H1 (cell line): ENCODE data around the gene FANCE. TPM values are rescaled to one million over a fixed set of nuclear protein-coding genes. Genes with fewer than 3 reads are reported as not detected.
A peak's percentile ranks its signal among the peaks of the same experiment; 100 is the strongest.

Experiments
- CTCF ChIA-PET: fragments of 300-600 bp; sonication (Branson Sonifier 250); formaldehyde crosslinking; loops from one replicate; lab custom pipeline; 2021; ENCODE audit not compliant: partially characterized antibody; lab: Charles Lee
- POLR2A ChIA-PET: fragments of 300-600 bp; sonication (Branson Sonifier 250); formaldehyde crosslinking; loops from one replicate; lab custom pipeline; 2021; ENCODE audit warnings: inconsistent platforms; ENCODE audit not compliant: partially characterized antibody; lab: Charles Lee
- DNase-seq, 2 experiments: peaks; one replicate each; pipeline versions ENCODE4 v3.0.0 to v3.0.0-alpha.2; 2010 to 2022; ENCODE audit warnings: low spot score in 2 of 2, low read depth in 1 of 2, mixed read lengths in 1 of 2
- FAIRE-seq: peaks from 2 replicates; lab custom pipeline; 2011; peaks lifted over from hg19 to GRCh38; lab: Jason Lieb, UNC
- H2AFZ ChIP-seq: 2 replicates; pipeline ENCODE4 v1.8.1; 2012; ENCODE audit warnings: low read length, inconsistent platforms
- H2AK5ac ChIP-seq: 2 replicates; pipeline ENCODE4 v1.6.1; 2013; ENCODE audit warnings: low read depth, low read length
- H2BK120ac ChIP-seq: replicated peaks from 2 replicates; pipeline ENCODE3; 2013; ENCODE audit warnings: low read depth, low read length, inconsistent platforms
- H2BK12ac ChIP-seq: 2 replicates; pipeline ENCODE4 v1.6.1; 2013; ENCODE audit warnings: low read depth, low read length
- H2BK15ac ChIP-seq: 2 replicates; pipeline ENCODE4 v1.6.1; 2013; ENCODE audit warnings: low read length
- H2BK20ac ChIP-seq: 2 replicates; pipeline ENCODE4 v1.6.1; 2013; ENCODE audit warnings: low read length
- H2BK5ac ChIP-seq: 2 replicates; pipeline ENCODE4 v1.6.1; 2013; ENCODE audit warnings: low read depth, low read length
- H3K14ac ChIP-seq: 2 replicates; pipeline ENCODE4 v1.6.1; 2013; ENCODE audit warnings: inconsistent platforms; ENCODE audit not compliant: insufficient read length
- H3K18ac ChIP-seq: 2 replicates; pipeline ENCODE4 v1.6.1; 2013; ENCODE audit warnings: low read length; ENCODE audit errors: extremely low read depth
- H3K23ac ChIP-seq: 2 replicates; pipeline ENCODE4 v1.6.1; 2013; ENCODE audit warnings: inconsistent platforms; ENCODE audit not compliant: insufficient read length
- H3K23me2 ChIP-seq: 2 replicates; pipeline ENCODE4 v1.6.1; 2013; ENCODE audit warnings: low read depth, low read length
- H3K27ac ChIP-seq: 2 replicates; pipeline ENCODE4 v1.6.1; 2011; ENCODE audit warnings: low read depth, low read length, inconsistent platforms
- H3K27me3 ChIP-seq, 4 experiments: replicated peaks in 1 of 4; 1 replicate in 1 of 4; 2 replicates in 3 of 4; pipeline versions ENCODE4 v1.6.1 to v1.8.1; 2011 to 2013; ENCODE audit warnings: low read length in 3 of 4, mild to moderate bottlenecking in 3 of 4, inconsistent platforms in 2 of 4, mixed read lengths in 2 of 4, moderate library complexity in 1 of 4; ENCODE audit not compliant: control insufficient read depth in 3 of 4, insufficient read depth in 3 of 4; ENCODE audit errors: extremely low read depth in 1 of 4
- H3K36me3 ChIP-seq, 4 experiments: 2 replicates each; pipeline versions ENCODE4 v1.6.1 to v1.8.1; 2011 to 2013; ENCODE audit warnings: mild to moderate bottlenecking in 4 of 4, low read length in 3 of 4, moderate library complexity in 2 of 4, control low read depth in 1 of 4, inconsistent platforms in 1 of 4; ENCODE audit not compliant: insufficient read depth in 4 of 4, control insufficient read depth in 2 of 4
- H3K4ac ChIP-seq: replicated peaks from 2 replicates; pipeline ENCODE3; 2013; ENCODE audit warnings: low read length, low read depth, mixed read lengths, inconsistent platforms; ENCODE audit not compliant: insufficient read length
- H3K4me1 ChIP-seq, 4 experiments: replicated peaks in 1 of 4; 1 replicate in 1 of 4; 2 replicates in 3 of 4; pipeline versions ENCODE4 v1.6.1 to v1.8.1; 2011 to 2013; ENCODE audit warnings: low read length in 3 of 4, inconsistent platforms in 2 of 4, mixed read lengths in 1 of 4; ENCODE audit not compliant: insufficient read depth in 4 of 4, control insufficient read depth in 3 of 4
- H3K4me2 ChIP-seq, 2 experiments: 2 replicates each; pipeline versions ENCODE4 v1.6.1 to v1.8.1; 2011 to 2013; ENCODE audit warnings: low read depth in 2 of 2, low read length in 2 of 2, control low read depth in 1 of 2, inconsistent platforms in 1 of 2, mild to moderate bottlenecking in 1 of 2; ENCODE audit not compliant: insufficient read depth in 1 of 2
- H3K4me3 ChIP-seq, 4 experiments: fragments of 200-600, 300-600 bp in 1 of 4; sonication (generic), shearing (Covaris generic), sonication (Bioruptor Twin) in 1 of 4; 2 replicates each; pipeline versions ENCODE4 v1.5.1 to v1.8.1; 2011 to 2016; ENCODE audit warnings: low read length in 4 of 4, low read depth in 3 of 4, control low read depth in 2 of 4, inconsistent platforms in 2 of 4, mild to moderate bottlenecking in 2 of 4, mixed read lengths in 1 of 4, moderate library complexity in 1 of 4; ENCODE audit not compliant: insufficient read depth in 2 of 4; ENCODE audit errors: extremely low read depth in 1 of 4
- H3K56ac ChIP-seq: replicated peaks from 2 replicates; pipeline ENCODE3; 2013; ENCODE audit warnings: low read depth, mild to moderate bottlenecking, mixed read lengths, low read length, inconsistent platforms; ENCODE audit not compliant: insufficient read length
- H3K79me1 ChIP-seq: 2 replicates; pipeline ENCODE4 v1.6.1; 2013; ENCODE audit warnings: low read depth, low read length, control low read depth
- H3K79me2 ChIP-seq, 2 experiments: 2 replicates each; pipeline versions ENCODE4 v1.6.1 to v1.8.1; 2012 to 2013; ENCODE audit warnings: low read length in 2 of 2, mild to moderate bottlenecking in 2 of 2, inconsistent platforms in 1 of 2; ENCODE audit not compliant: insufficient read depth in 2 of 2, control insufficient read depth in 1 of 2
- H3K9ac ChIP-seq, 4 experiments: replicated peaks in 1 of 4; 1 replicate in 1 of 4; 2 replicates in 3 of 4; pipeline versions ENCODE4 v1.6.1 to v1.8.1; 2011 to 2013; ENCODE audit warnings: low read depth in 3 of 4, low read length in 3 of 4, control low read depth in 2 of 4, mild to moderate bottlenecking in 2 of 4, moderate library complexity in 2 of 4, inconsistent platforms in 1 of 4; ENCODE audit errors: extremely low read depth in 1 of 4
- H3K9me3 ChIP-seq, 2 experiments: 2 replicates each; pipeline versions ENCODE4 v1.6.1 to v1.8.1; 2012 to 2013; ENCODE audit warnings: mild to moderate bottlenecking in 2 of 2, moderate library complexity in 2 of 2, control low read depth in 1 of 2, inconsistent platforms in 1 of 2, low read depth in 1 of 2, low read length in 1 of 2, mixed read lengths in 1 of 2; ENCODE audit not compliant: insufficient read depth in 2 of 2
- H4K20me1 ChIP-seq, 2 experiments: replicated peaks in 1 of 2; 2 replicates each; pipeline versions ENCODE3 to v1.8.1; 2011 to 2013; ENCODE audit warnings: inconsistent platforms in 2 of 2, low read length in 2 of 2, mild to moderate bottlenecking in 1 of 2; ENCODE audit not compliant: insufficient read depth in 2 of 2, control insufficient read depth in 1 of 2
- H4K5ac ChIP-seq: 2 replicates; pipeline ENCODE4 v1.6.1; 2013; ENCODE audit warnings: low read length, low read depth, mixed read lengths, inconsistent platforms; ENCODE audit not compliant: insufficient read length
- H4K8ac ChIP-seq: 2 replicates; pipeline ENCODE4 v1.8.0; 2013; ENCODE audit warnings: mild to moderate bottlenecking, moderate library complexity, low read length, inconsistent platforms; ENCODE audit not compliant: insufficient read depth; ENCODE audit errors: extremely low read depth
- H4K91ac ChIP-seq: replicated peaks from 2 replicates; pipeline ENCODE3; 2013; ENCODE audit warnings: low read length, mixed read lengths, inconsistent platforms; ENCODE audit not compliant: insufficient read length
- EZH2 ChIP-seq: fragments of 200-600 bp; sonication (generic); IDR thresholded peaks from 2 replicates; pipeline ENCODE4 v1.7.1; 2012; ENCODE audit warnings: low read depth, mild to moderate bottlenecking, moderate library complexity, low read length, inconsistent platforms; ENCODE audit not compliant: severe bottlenecking
- KDM4A ChIP-seq: IDR thresholded peaks from one replicate; pipeline ENCODE4 v1.7.1; 2012; ENCODE audit warnings: low read depth, mild to moderate bottlenecking, moderate library complexity, low read length, inconsistent platforms; ENCODE audit not compliant: severe bottlenecking
- YY1 ChIP-seq: IDR thresholded peaks from 2 replicates; pipeline ENCODE4 v1.6.1; 2011; ENCODE audit warnings: low read depth, mild to moderate bottlenecking, low read length
- WGBS, 2 experiments: shearing (Covaris generic) in 1 of 2; methylation state at CpG; one replicate each; pipeline versions ENCODE4 v1.1.6 to v1.1.7; 2013 to 2015; ENCODE audit warnings: low lambda C conversion rate in 2 of 2, mixed read lengths in 2 of 2, inconsistent platforms in 1 of 2, low coverage in 1 of 2, missing lambda C conversion rate in 1 of 2; ENCODE audit not compliant: insufficient replicate concordance in 2 of 2, insufficient coverage in 1 of 2, insufficient read length in 1 of 2; ENCODE audit errors: extremely low coverage in 1 of 2, missing lambda C conversion rate in 1 of 2; 5-methylcytosine and 5-hydroxymethylcytosine counted together
- polyA plus RNA-seq, 7 experiments: library from polyadenylated mRNA; depleted of rRNA in 3 of 7; stranded (reverse) in 5 of 7; unstranded in 2 of 7; fragments of >200 nt in 5 of 7; fragments of 200-250 nt in 2 of 7; gene quantifications; 1 replicate in 5 of 7; 2 replicates in 1 of 7; 4 replicates in 1 of 7; pipeline versions ENCODE4 v1.2.1 to v1.2.3, GENCODE V29; 2011 to 2013; ENCODE audit warnings: missing spikeins in 2 of 7, mixed read lengths in 2 of 7
- total RNA-seq: library from RNA; stranded (reverse); fragmentation: NEBNext Ultra II Directional; extraction: Animal tissue kit (Norgen Biotek cat#: 25700); gene quantifications from 2 replicates; pipeline ENCODE4 v1.2.1, GENCODE V29; 2021
- TF ChIP-seq, protein P1 (sequence below), 3 experiments: IDR thresholded peaks; 1 replicate in 2 of 3; 2 replicates in 1 of 3; pipeline versions ENCODE4 v1.5.1 to v1.6.1; 2011; ENCODE audit warnings: low read length in 3 of 3, mild to moderate bottlenecking in 3 of 3, inconsistent platforms in 2 of 3, low read depth in 1 of 3, moderate library complexity in 1 of 3; ENCODE audit not compliant: insufficient read depth in 1 of 3; ENCODE audit errors: control extremely low read depth in 1 of 3
- TF ChIP-seq, protein P2 (sequence below): IDR thresholded peaks from 2 replicates; pipeline ENCODE4 v1.6.1; 2011; ENCODE audit warnings: low read length, improper control_type of control experiment

FANCE gene
- total and polyA plus RNA-seq, 2 of the 8 experiments (the other 6 are each of a cell fraction or from before 2014, with no cell fraction given), result 16.1 to 17.0 TPM

DNA sequence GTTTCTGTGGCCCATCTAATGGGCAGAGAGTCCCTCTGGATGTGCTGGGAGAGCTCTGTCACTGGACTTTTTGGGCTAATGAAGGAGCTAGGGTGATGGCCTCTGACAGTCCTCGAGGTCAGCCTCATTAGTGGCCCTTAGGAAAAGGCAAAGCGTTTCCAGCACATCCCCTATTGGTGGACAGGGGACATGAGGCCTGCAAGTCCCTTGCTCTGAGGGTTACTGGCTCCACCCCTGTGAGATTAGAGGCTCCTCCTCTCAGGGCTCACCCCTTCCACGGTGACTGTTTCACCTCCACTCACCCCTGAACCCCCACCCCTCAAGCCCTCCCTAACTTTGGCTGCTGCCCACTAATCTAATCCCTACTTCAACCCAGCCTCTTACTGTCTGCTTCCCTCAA is 12.8 kb upstream of the FANCE start:
- H2BK15ac ChIP-seq, result no peak overlapping the region
- H3K79me2 ChIP-seq, result no peaks in the 10 kb centered on the region
- no peak overlapping the region for H2BK120ac ChIP-seq
- no peaks in the 10 kb centered on the region for H3K27me3 ChIP-seq
- H2BK12ac ChIP-seq, result no peak overlapping the region
- DNase-seq (no peak), FAIRE-seq (no peak)
- H2BK20ac ChIP-seq, result no peak overlapping the region
- H3K9ac ChIP-seq, result no peak overlapping the region
- no peak overlapping the region; the same call in 1 of the 2 replicates for H2AFZ ChIP-seq
- H3K14ac ChIP-seq, result no peak overlapping the region
- no peaks in the 10 kb centered on the region for H3K23me2 ChIP-seq
- H3K27ac ChIP-seq, result no peak overlapping the region
- no peak overlapping the region for H3K4me2 ChIP-seq
- no peaks in the 10 kb centered on the region for H3K36me3 ChIP-seq
- H4K20me1 ChIP-seq, result no peaks in the 10 kb centered on the region
- H2AK5ac ChIP-seq, result no peak overlapping the region
- no peaks in the 10 kb centered on the region for H3K9me3 ChIP-seq
- no peak overlapping the region for H3K18ac ChIP-seq
- H3K79me1 ChIP-seq, result no peaks in the 10 kb centered on the region
- no peak overlapping the region for H4K8ac ChIP-seq
- ChIA-PET CTCF (interaction anchor here (1.9 to 3.2 kb wide), 2 partner anchors 10 to 97 kb away, joined by 10 read pairs; partner anchors contain the start of gene PPARD), POLR2A (interaction anchor here (0.9 kb wide), 1 partner anchor 11 kb away, joined by 3 read pairs; no protein-coding TSS in a partner anchor)
- TF ChIP-seq, protein P1, sequence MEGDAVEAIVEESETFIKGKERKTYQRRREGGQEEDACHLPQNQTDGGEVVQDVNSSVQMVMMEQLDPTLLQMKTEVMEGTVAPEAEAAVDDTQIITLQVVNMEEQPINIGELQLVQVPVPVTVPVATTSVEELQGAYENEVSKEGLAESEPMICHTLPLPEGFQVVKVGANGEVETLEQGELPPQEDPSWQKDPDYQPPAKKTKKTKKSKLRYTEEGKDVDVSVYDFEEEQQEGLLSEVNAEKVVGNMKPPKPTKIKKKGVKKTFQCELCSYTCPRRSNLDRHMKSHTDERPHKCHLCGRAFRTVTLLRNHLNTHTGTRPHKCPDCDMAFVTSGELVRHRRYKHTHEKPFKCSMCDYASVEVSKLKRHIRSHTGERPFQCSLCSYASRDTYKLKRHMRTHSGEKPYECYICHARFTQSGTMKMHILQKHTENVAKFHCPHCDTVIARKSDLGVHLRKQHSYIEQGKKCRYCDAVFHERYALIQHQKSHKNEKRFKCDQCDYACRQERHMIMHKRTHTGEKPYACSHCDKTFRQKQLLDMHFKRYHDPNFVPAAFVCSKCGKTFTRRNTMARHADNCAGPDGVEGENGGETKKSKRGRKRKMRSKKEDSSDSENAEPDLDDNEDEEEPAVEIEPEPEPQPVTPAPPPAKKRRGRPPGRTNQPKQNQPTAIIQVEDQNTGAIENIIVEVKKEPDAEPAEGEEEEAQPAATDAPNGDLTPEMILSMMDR (IDR thresholded peaks at IDR 0.05; ENCODE audit: control extremely low read depth in 1 of 3, insufficient read depth in 1 of 3, low read depth in 1 of 3, low read length in 3 of 3), result peak in 1 of 3 experiments; percentile 18; a peak in 1 of 4 replicates
- TF ChIP-seq EZH2 (no peak), YY1 (no peak), KDM4A (no peak)
- TF ChIP-seq, protein P2, sequence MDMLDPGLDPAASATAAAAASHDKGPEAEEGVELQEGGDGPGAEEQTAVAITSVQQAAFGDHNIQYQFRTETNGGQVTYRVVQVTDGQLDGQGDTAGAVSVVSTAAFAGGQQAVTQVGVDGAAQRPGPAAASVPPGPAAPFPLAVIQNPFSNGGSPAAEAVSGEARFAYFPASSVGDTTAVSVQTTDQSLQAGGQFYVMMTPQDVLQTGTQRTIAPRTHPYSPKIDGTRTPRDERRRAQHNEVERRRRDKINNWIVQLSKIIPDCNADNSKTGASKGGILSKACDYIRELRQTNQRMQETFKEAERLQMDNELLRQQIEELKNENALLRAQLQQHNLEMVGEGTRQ, result peak; percentile 50; the same call in 1 of the 2 replicates
- H3K4me3 ChIP-seq, result no peak overlapping the region
- no peak overlapping the region for H3K23ac ChIP-seq
- whole genome bisulfite sequencing, 2 experiments, result 65% methylated on average over 3 of the region's 3 CpGs; no CpG with 5 or more reads in 1 of the 2 experiments
- H3K4me1 ChIP-seq, result peaks cover 0 to 2% (median 0%) of the 10 kb centered on the region in 4 experiments; a peak in 1 of 7 replicates
- H3K56ac ChIP-seq, result no peak overlapping the region
- no peak overlapping the region for H2BK5ac ChIP-seq
- no peak overlapping the region for H4K91ac ChIP-seq
- no peak overlapping the region for H4K5ac ChIP-seq
- no peak overlapping the region for H3K4ac ChIP-seq
